A549 (cell line): Measurements from ENCODE around the gene DCK. TPM values are rescaled to one million over a fixed set of nuclear protein-coding genes. Genes with fewer than 3 reads are reported as not detected.

Source experiments
- ATAC-seq, 2 experiments: fragments of 200-7000 bp in 1 of 2; fragments of >200 bp in 1 of 2; cut with Nextera tagmentation in 1 of 2; cut with Tn5 transposase in 1 of 2; 3 replicates each; pipeline versions ENCODE4 v1.8.0 to v1.9.1; 2018 to 2020; ENCODE audit warnings: mild to moderate bottlenecking in 1 of 2, moderate library complexity in 1 of 2
- CTCF ChIA-PET: fragments of 300-600 bp; sonication (Branson Sonifier 250); formaldehyde crosslinking; extraction: SDS; loops from one replicate; lab custom pipeline; 2021; ENCODE audit warnings: antibody characterized with exemption, inconsistent platforms; lab: Yijun Ruan, JAX
- POLR2A ChIA-PET: fragments of 350-600 bp; formaldehyde crosslinking; extraction: SDS; loops from one replicate; lab custom pipeline; 2021; ENCODE audit warnings: antibody characterized with exemption, inconsistent platforms; lab: Yijun Ruan, JAX
- DNase-seq, 2 experiments: peaks; one replicate each; pipeline versions ENCODE4 v3.0.0 to v3.0.0-alpha.2; 2011 to 2016; ENCODE audit warnings: low read depth in 1 of 2, low spot score in 1 of 2
- FAIRE-seq: peaks from 2 replicates; lab custom pipeline; 2011; peaks lifted over from hg19 to GRCh38; lab: Jason Lieb, UNC
- H3K27ac ChIP-seq, 2 experiments: fragments of >200 bp; sonication (Bioruptor Twin); formaldehyde crosslinking; 3 replicates each; pipeline ENCODE4 v1.5.1; 2016 to 2017
- H3K4me1 ChIP-seq: fragments of >200 bp; sonication (Bioruptor Twin); formaldehyde crosslinking; 3 replicates; pipeline ENCODE4 v1.6.1; 2016
- H3K4me2 ChIP-seq: fragments of >200 bp; sonication (Bioruptor Twin); formaldehyde crosslinking; 3 replicates; pipeline ENCODE4 v1.6.1; 2016
- H3K4me3 ChIP-seq: fragments of >200 bp; sonication (Bioruptor Twin); formaldehyde crosslinking; 3 replicates; pipeline ENCODE4 v1.5.1; 2016
- H3K9me3 ChIP-seq: fragments of >200 bp; sonication (Bioruptor Twin); formaldehyde crosslinking; 3 replicates; pipeline ENCODE4 v1.6.1; 2016
- BCL3 ChIP-seq: fragments of >200 bp; sonication (Bioruptor Twin); formaldehyde crosslinking; IDR thresholded peaks from 3 replicates; pipeline ENCODE4 v1.6.1; 2016
- BHLHE40 ChIP-seq: IDR thresholded peaks from 2 replicates; pipeline ENCODE4 v1.6.1; 2012; ENCODE audit warnings: low read depth, low read length, inconsistent platforms
- CBX8 ChIP-seq: fragments of 200-600 bp; sonication (generic); IDR thresholded peaks from 2 replicates; pipeline ENCODE4 v1.6.1; 2016
- E2F6 ChIP-seq: IDR thresholded peaks from 2 replicates; pipeline ENCODE4 v1.6.1; 2012; ENCODE audit warnings: low read depth, borderline replicate concordance
- EHF ChIP-seq: fragments of 250-450 bp; sonication (Bioruptor Pico); IDR thresholded peaks from 2 replicates; pipeline ENCODE4 v1.5.0; 2020; ENCODE audit warnings: mild to moderate bottlenecking
- ELK1 ChIP-seq: fragments of 150-350 bp; IDR thresholded peaks from 2 replicates; pipeline ENCODE4 v1.6.1; 2014; ENCODE audit warnings: low read depth, mild to moderate bottlenecking, low read length
- FOSL2 ChIP-seq, 2 experiments: fragments of 450-650 bp in 1 of 2; fragments of >200 bp in 1 of 2; sonication (Bioruptor Twin) in 1 of 2; formaldehyde crosslinking; IDR thresholded peaks; 2 replicates each; pipeline versions ENCODE4 v1.5.0 to v1.6.1; 2016 to 2020; ENCODE audit warnings: mild to moderate bottlenecking in 1 of 2, moderate library complexity in 1 of 2
- HEYL ChIP-seq: fragments of 250-450 bp; sonication (Bioruptor Pico); IDR thresholded peaks from 2 replicates; pipeline ENCODE4 v1.8.0; 2021; ENCODE audit warnings: mild to moderate bottlenecking, moderate library complexity
- HOXB13 ChIP-seq: fragments of 250-450 bp; sonication (Bioruptor Pico); IDR thresholded peaks from 2 replicates; pipeline ENCODE4 v1.5.0; 2020; ENCODE audit warnings: low read depth, mild to moderate bottlenecking, moderate library complexity
- MAFK ChIP-seq: fragments of 450-650 bp; IDR thresholded peaks from 2 replicates; pipeline ENCODE4 v1.6.1; 2014; ENCODE audit not compliant: partially characterized antibody
- NFE2L2 ChIP-seq: fragments of 150-350 bp; conservative IDR thresholded peaks from 2 replicates; pipeline ENCODE4 v1.6.1; 2014; ENCODE audit warnings: low read length
- REST ChIP-seq: fragments of 200-600 bp; sonication (generic); IDR thresholded peaks from 2 replicates; pipeline ENCODE4 v1.6.1; 2016; ENCODE audit warnings: antibody characterized with exemption, mild to moderate bottlenecking, moderate library complexity
- SMC3 ChIP-seq: fragments of >200 bp; sonication (Bioruptor Twin); formaldehyde crosslinking; IDR thresholded peaks from 3 replicates; pipeline ENCODE4 v1.6.1; 2018; ENCODE audit warnings: inconsistent platforms
- SREBF2 ChIP-seq: fragments of 450-650 bp; IDR thresholded peaks from 2 replicates; pipeline ENCODE4 v1.6.1; 2014; ENCODE audit warnings: mild to moderate bottlenecking, moderate library complexity
- ZNF302 ChIP-seq: fragments of 250-450 bp; sonication (Bioruptor Pico); IDR thresholded peaks from 2 replicates; pipeline ENCODE4 v1.9.0; 2021; ENCODE audit warnings: inconsistent platforms, mild to moderate bottlenecking, moderate library complexity
- WGBS: methylation state at CpG from one replicate; pipeline ENCODE4 v1.1.6; 2017; ENCODE audit errors: missing lambda C conversion rate; 5-methylcytosine and 5-hydroxymethylcytosine counted together
- polyA plus RNA-seq, 4 experiments: library from polyadenylated mRNA; depleted of rRNA in 3 of 4; stranded (reverse); fragments of >200 nt; fragmentation: RNase III in 1 of 4; extraction: RNeasy Plus Mini Kit Qiagen cat#74134 plus additional on column Dnase treatment in 1 of 4; gene quantifications; 2 replicates in 3 of 4; 3 replicates in 1 of 4; pipeline ENCODE4 v1.2.3, GENCODE V29; 2011 to 2017

Gene DCK
- polyA plus RNA-seq, 2 of the 4 experiments (the other 2 are of a cell fraction) = 20.0 to 20.6 TPM

- Histone ChIP-seq H3K9me3 (no peaks in the 10 kb centered on the region), H3K4me3 (peak overlapping the region; percentile 77), H3K27ac (peak overlapping the region; percentile 79 to 98), H3K4me1 (no peaks in the 10 kb centered on the region), H3K4me2 (peak overlapping the region; percentile 81)
- ChIA-PET CTCF (interaction anchor here (0.6 to 1.3 kb wide), 4 partner anchors 16 to 254 kb away, joined by 3 to 6 read pairs (median 3); no protein-coding TSS in a partner anchor), POLR2A (interaction anchor here (0.6 to 1.5 kb wide), 8 partner anchors 16 to 663 kb away, joined by 3 to 8 read pairs (median 4); partner anchors contain the start of genes GRSF1 and MOB1B)
- ATAC-seq (no peak; a peak in 1 of 6 replicates), FAIRE-seq (no peak), DNase-seq (no peak)
- WGBS = 7% methylated on average over 9 of the region's 11 CpGs
- 0 out of 2 replicates have a peak, but pooled peaks have one; percentile 4 for TF ChIP-seq E2F6
- no peak for TF ChIP-seq ELK1
- TF ChIP-seq NFE2L2 = no peak
- no peak for TF ChIP-seq HEYL (CRISPR knock-in tag)
These were observed 569 bp downstream of the DCK start for GRCh38 chr4:70994069-70994366.

GRCh38 chr4:70994387-70995099, 1.1 kb downstream of the DCK start:
- no peak for DNase-seq

More at GRCh38 chr4:70994387-70995099, 1.1 kb downstream of the DCK start:
- Histone ChIP-seq H3K27ac (peak overlapping the region; percentile 79 to 98), H3K4me1 (no peaks in the 10 kb centered on the region), H3K4me3 (peak overlapping the region; percentile 77), H3K9me3 (peaks cover 2% of the 10 kb centered on the region; the same call in 1 of the 3 replicates), H3K4me2 (peak overlapping the region; percentile 81)
- CTCF ChIA-PET = interaction anchor here (0.6 kb wide), 1 partner anchor 15 kb away, joined by 3 read pairs; no protein-coding TSS in a partner anchor
- POLR2A ChIA-PET = interaction anchor here (0.9 to 1.3 kb wide), 2 partner anchors 27 to 155 kb away, joined by 3 to 4 read pairs; partner anchors contain the start of gene GRSF1
- 80% methylated on average over 10 of the region's 10 CpGs for WGBS
- no peak for FAIRE-seq
- TF ChIP-seq BHLHE40 = no peak
- no peak for TF ChIP-seq SREBF2
- TF ChIP-seq E2F6 = no peak
- no peak for TF ChIP-seq HOXB13 (CRISPR knock-in tag)
- no peak for TF ChIP-seq BCL3
- TF ChIP-seq ZNF302 (CRISPR knock-in tag) = no peak
- no peak for TF ChIP-seq EHF (CRISPR knock-in tag)
- no peak for TF ChIP-seq REST
- no peak for TF ChIP-seq FOSL2 (IDR thresholded peaks at IDR 0.05)
- no peak for TF ChIP-seq FOSL2 (CRISPR knock-in tag; IDR thresholded peaks at IDR 0.05)
- no peak for TF ChIP-seq SMC3
- no peak for TF ChIP-seq MAFK
- TF ChIP-seq CBX8 = no peak
- ATAC-seq = no peak
